ENCODE data around the gene CCNB3.
"Not testable (repeated sequence)": the region's sequence is repeated elsewhere in the genome, so short reads cannot be mapped to it uniquely, and the experiment has no call there.

Gene CCNB3

GRCh38 chrX:50200907-50201306, 3.7 kb upstream of the CCNB3 start, which contains the start of gene AKAP4:
TSS of gene AKAP4 (minus strand) at chrX:50201007. CDS start at chrX:50200889, 118 bp downstream.
- Histone ChIP-seq H3K27me3 (ENCODE audit: control insufficient read depth, insufficient read depth, low read length) (no peaks in the 10 kb centered on the region), H3K4me3 (ENCODE audit: low read length) (no peak within 1 kb of the TSS), H3K27ac (ENCODE audit: low read depth, low read length) (no peak within 1 kb of the TSS), H3K4me1 (ENCODE audit: control insufficient read depth, insufficient read depth, low read length) (no peaks in the 10 kb centered on the region), H3K36me3 (ENCODE audit: control insufficient read depth, insufficient read depth, low read length) (no peaks in the 10 kb centered on the region), H3K9ac (ENCODE audit: low read length) (no peak within 1 kb of the TSS)

GRCh38 chrX:50202539-50202938, 2.0 kb upstream of the CCNB3 start:
- Histone ChIP-seq H3K36me3 (ENCODE audit: control insufficient read depth, insufficient read depth, low read length) (no peaks in the 10 kb centered on the region), H3K4me1 (ENCODE audit: control insufficient read depth, insufficient read depth, low read length) (no peaks in the 10 kb centered on the region), H3K27me3 (ENCODE audit: control insufficient read depth, insufficient read depth, low read length) (no peaks in the 10 kb centered on the region), H3K9ac (ENCODE audit: low read length) (no peak overlapping the region), H3K4me3 (ENCODE audit: low read length) (no peak overlapping the region), H3K27ac (ENCODE audit: low read depth, low read length) (no peak overlapping the region)

GRCh38 chrX:50206753-50207152, 2.2 kb downstream of the CCNB3 start:
- no peaks in the 10 kb centered on the region for H3K27me3 ChIP-seq (ENCODE audit: control insufficient read depth, insufficient read depth, low read length)
- H3K27ac ChIP-seq (ENCODE audit: low read depth, low read length): no peak overlapping the region
- H3K4me3 ChIP-seq (ENCODE audit: low read length): no peak overlapping the region
- H3K9ac ChIP-seq (ENCODE audit: low read length): no peak overlapping the region
- no peaks in the 10 kb centered on the region for H3K4me1 ChIP-seq (ENCODE audit: control insufficient read depth, insufficient read depth, low read length)
- no peaks in the 10 kb centered on the region for H3K36me3 ChIP-seq (ENCODE audit: control insufficient read depth, insufficient read depth, low read length)

GRCh38 chrX:50211510-50211909, 6.9 kb downstream of the CCNB3 start:
- Histone ChIP-seq H3K4me3 (ENCODE audit: low read length) (no peak overlapping the region), H3K27me3 (ENCODE audit: control insufficient read depth, insufficient read depth, low read length) (no peaks in the 10 kb centered on the region), H3K9ac (ENCODE audit: low read length) (no peak overlapping the region), H3K27ac (ENCODE audit: low read depth, low read length) (no peak overlapping the region), H3K36me3 (ENCODE audit: control insufficient read depth, insufficient read depth, low read length) (no peaks in the 10 kb centered on the region), H3K4me1 (ENCODE audit: control insufficient read depth, insufficient read depth, low read length) (no peaks in the 10 kb centered on the region)

- Histone ChIP-seq H3K36me3 (ENCODE audit: control insufficient read depth, insufficient read depth, low read length) (no peaks in the 10 kb centered on the region), H3K27ac (ENCODE audit: low read depth, low read length) (no peak overlapping the region), H3K4me3 (ENCODE audit: low read length) (no peak overlapping the region), H3K27me3 (ENCODE audit: control insufficient read depth, insufficient read depth, low read length) (no peaks in the 10 kb centered on the region), H3K4me1 (ENCODE audit: control insufficient read depth, insufficient read depth, low read length) (no peaks in the 10 kb centered on the region), H3K9ac (ENCODE audit: low read length) (no peak overlapping the region)
Observed at GRCh38 chrX:50281253-50281652, 76.7 kb downstream of the CCNB3 start.

GRCh38 chrX:50327235-50327634, 122.7 kb downstream of the CCNB3 start:
- no peak overlapping the region for H3K9ac ChIP-seq (ENCODE audit: low read length)
- H3K36me3 ChIP-seq (ENCODE audit: control insufficient read depth, insufficient read depth, low read length): no peaks in the 10 kb centered on the region
- no peak overlapping the region for H3K27ac ChIP-seq (ENCODE audit: low read depth, low read length)
- no peaks in the 10 kb centered on the region for H3K4me1 ChIP-seq (ENCODE audit: control insufficient read depth, insufficient read depth, low read length)
- H3K4me3 ChIP-seq (ENCODE audit: low read length): no peak overlapping the region
- peaks cover 3% of the 10 kb centered on the region for H3K27me3 ChIP-seq (ENCODE audit: control insufficient read depth, insufficient read depth, low read length)

GRCh38 chrX:50332668-50333067, 128.1 kb downstream of the CCNB3 start:
- not testable (repeated sequence) for H3K4me3 ChIP-seq (ENCODE audit: low read length); H3K4me1 ChIP-seq (ENCODE audit: control insufficient read depth, insufficient read depth, low read length); H3K27ac ChIP-seq (ENCODE audit: low read depth, low read length); H3K36me3 ChIP-seq (ENCODE audit: control insufficient read depth, insufficient read depth, low read length); H3K27me3 ChIP-seq (ENCODE audit: control insufficient read depth, insufficient read depth, low read length); H3K9ac ChIP-seq (ENCODE audit: low read length)

GRCh38 chrX:50333308-50333707, 128.7 kb downstream of the CCNB3 start:
- Histone ChIP-seq H3K27ac (ENCODE audit: low read depth, low read length) (no peak overlapping the region), H3K9ac (ENCODE audit: low read length) (no peak overlapping the region), H3K4me3 (ENCODE audit: low read length) (no peak overlapping the region), H3K36me3 (ENCODE audit: control insufficient read depth, insufficient read depth, low read length) (no peaks in the 10 kb centered on the region), H3K27me3 (ENCODE audit: control insufficient read depth, insufficient read depth, low read length) (peaks cover 3% of the 10 kb centered on the region), H3K4me1 (ENCODE audit: control insufficient read depth, insufficient read depth, low read length) (no peaks in the 10 kb centered on the region)

- Histone ChIP-seq H3K4me1 (ENCODE audit: control insufficient read depth, insufficient read depth, low read length) (no peaks in the 10 kb centered on the region), H3K27me3 (ENCODE audit: control insufficient read depth, insufficient read depth, low read length) (no peaks in the 10 kb centered on the region), H3K9ac (ENCODE audit: low read length) (no peak overlapping the region), H3K4me3 (ENCODE audit: low read length) (no peak overlapping the region), H3K36me3 (ENCODE audit: control insufficient read depth, insufficient read depth, low read length) (no peaks in the 10 kb centered on the region), H3K27ac (ENCODE audit: low read depth, low read length) (no peak overlapping the region)
Observed at GRCh38 chrX:50343917-50344316, 139.4 kb downstream of the CCNB3 start.

- Histone ChIP-seq H3K27me3 (ENCODE audit: control insufficient read depth, insufficient read depth, low read length) (no peaks in the 10 kb centered on the region), H3K4me3 (ENCODE audit: low read length) (no peak overlapping the region), H3K36me3 (ENCODE audit: control insufficient read depth, insufficient read depth, low read length) (no peaks in the 10 kb centered on the region)
Observed at GRCh38 chrX:50372966-50373365, 168.4 kb downstream of the CCNB3 start.

GRCh38 chrX:50375481-50376267, 171.1 kb downstream of the CCNB3 start:
- Histone ChIP-seq H3K9ac (ENCODE audit: low read length) (no peak overlapping the region), H3K36me3 (ENCODE audit: control insufficient read depth, insufficient read depth, low read length) (no peaks in the 10 kb centered on the region), H3K4me1 (ENCODE audit: control insufficient read depth, insufficient read depth, low read length) (no peaks in the 10 kb centered on the region), H3K27me3 (ENCODE audit: control insufficient read depth, insufficient read depth, low read length) (no peaks in the 10 kb centered on the region), H3K27ac (ENCODE audit: low read depth, low read length) (no peak overlapping the region), H3K4me3 (ENCODE audit: low read length) (no peak overlapping the region)

More at GRCh38 chrX:50372966-50373365, 168.4 kb downstream of the CCNB3 start:
- Histone ChIP-seq H3K9ac (ENCODE audit: low read length) (no peak overlapping the region), H3K27ac (ENCODE audit: low read depth, low read length) (no peak overlapping the region), H3K4me1 (ENCODE audit: control insufficient read depth, insufficient read depth, low read length) (no peaks in the 10 kb centered on the region)

GRCh38 chrX:50381729-50382415, 177.3 kb downstream of the CCNB3 start:
- Histone ChIP-seq H3K36me3 (ENCODE audit: control insufficient read depth, insufficient read depth, low read length) (no peaks in the 10 kb centered on the region), H3K27me3 (ENCODE audit: control insufficient read depth, insufficient read depth, low read length) (no peaks in the 10 kb centered on the region), H3K27ac (ENCODE audit: low read depth, low read length) (no peak overlapping the region), H3K4me3 (ENCODE audit: low read length) (no peak overlapping the region), H3K4me1 (ENCODE audit: control insufficient read depth, insufficient read depth, low read length) (no peaks in the 10 kb centered on the region), H3K9ac (ENCODE audit: low read length) (no peak overlapping the region)

- H3K36me3 ChIP-seq (ENCODE audit: control insufficient read depth, insufficient read depth, low read length): no peaks in the 10 kb centered on the region
- no peak overlapping the region for H3K27ac ChIP-seq (ENCODE audit: low read depth, low read length)
- H3K4me1 ChIP-seq (ENCODE audit: control insufficient read depth, insufficient read depth, low read length): no peaks in the 10 kb centered on the region
- H3K9ac ChIP-seq (ENCODE audit: low read length): no peak overlapping the region
- H3K27me3 ChIP-seq (ENCODE audit: control insufficient read depth, insufficient read depth, low read length): no peaks in the 10 kb centered on the region
- no peak overlapping the region for H3K4me3 ChIP-seq (ENCODE audit: low read length)
Observed at GRCh38 chrX:50386520-50386919, 182.0 kb downstream of the CCNB3 start.

All from rectal smooth muscle tissue (tissue), 1 donor.